ENCODE measurements around the gene JAZF1. TPM values are rescaled to one million over a fixed set of nuclear protein-coding genes. Genes with fewer than 3 reads are reported as not detected.

JAZF1 gene
- total and polyA plus RNA-seq, 8 donors, result 0.58 to 16.7 (median 7.2) TPM

- Histone ChIP-seq H3K4me3 (no peak overlapping the region), H3K27ac (peak overlapping the region in 2 of 5 donors; percentile 43 to 71), H3K36me3 (no peaks in the 10 kb centered on the region), H3K4me1 (peaks cover 6 to 49% (median 28%) of the 10 kb centered on the region in 4 donors), H3K9me3 (no peaks in the 10 kb centered on the region), H3K27me3 (no peaks in the 10 kb centered on the region)
- 89 to 94% (median 93%) methylated on average over 7 of the region's 7 CpGs for WGBS, 5 donors
- intact Hi-C loops (cut with DNase I; ENCODE audit: low total_unique reads), result no loop called here
- no peak for TF ChIP-seq POLR2A (IDR thresholded peaks at IDR 0.05)
- peak in 1 of 3 donors; percentile 16 for TF ChIP-seq POLR2AphosphoS5 (IDR thresholded peaks at IDR 0.05)
- TF ChIP-seq EP300 (IDR thresholded peaks at IDR 0.05), result no peak
- no peak for TF ChIP-seq CTCF (IDR thresholded peaks at IDR 0.05)
- no peak for DNase-seq
These were observed 115.3 kb downstream of the JAZF1 start for GRCh38 chr7:28065308-28065707.

GRCh38 chr7:28064437-28064836 is 116.2 kb downstream of the JAZF1 start:
- no peaks in the 10 kb centered on the region for H3K9me3 ChIP-seq
- no peak overlapping the region for H3K4me3 ChIP-seq
- no peaks in the 10 kb centered on the region for H3K36me3 ChIP-seq
- intact Hi-C loops (cut with DNase I; ENCODE audit: low total_unique reads), result no loop called here
- no peaks in the 10 kb centered on the region for H3K27me3 ChIP-seq
- peaks cover 6 to 40% (median 24%) of the 10 kb centered on the region in 4 donors for H3K4me1 ChIP-seq
- TF ChIP-seq POLR2A (IDR thresholded peaks at IDR 0.05) (no peak), CTCF (IDR thresholded peaks at IDR 0.05) (no peak), EP300 (IDR thresholded peaks at IDR 0.05) (no peak), POLR2AphosphoS5 (IDR thresholded peaks at IDR 0.05) (no peak)
- DNase-seq, result no peak
- peak overlapping the region in 1 of 5 donors; percentile 71 for H3K27ac ChIP-seq

GRCh38 chr7:28062197-28062991 is 118.2 kb downstream of the JAZF1 start:
- Histone ChIP-seq H3K27ac (no peak overlapping the region), H3K36me3 (no peaks in the 10 kb centered on the region), H3K9me3 (no peaks in the 10 kb centered on the region), H3K4me1 (peaks cover 5 to 33% (median 18%) of the 10 kb centered on the region in 4 donors), H3K4me3 (no peak overlapping the region), H3K27me3 (no peaks in the 10 kb centered on the region)
- DNase-seq, result peak; percentile 68 to 81
- intact Hi-C loops (cut with DNase I; ENCODE audit: low total_unique reads), result no loop called here
- TF ChIP-seq CTCF (IDR thresholded peaks at IDR 0.05) (peak in 5 of 7 experiments; percentile 26 to 52 (median 41)), POLR2AphosphoS5 (IDR thresholded peaks at IDR 0.05) (no peak)
- 60 to 66% (median 65%) methylated on average over 11 to 12 of the region's 12 CpGs for WGBS, 5 donors

GRCh38 chr7:28061824-28062196 is 118.8 kb downstream of the JAZF1 start:
- Histone ChIP-seq H3K27ac (no peak overlapping the region), H3K9me3 (no peaks in the 10 kb centered on the region), H3K4me1 (peaks cover 5 to 33% (median 18%) of the 10 kb centered on the region in 4 donors), H3K4me3 (no peak overlapping the region), H3K36me3 (no peaks in the 10 kb centered on the region), H3K27me3 (no peaks in the 10 kb centered on the region)
- intact Hi-C loops (cut with DNase I; ENCODE audit: low total_unique reads), result no loop called here
- TF ChIP-seq POLR2A (IDR thresholded peaks at IDR 0.05) (no peak), EP300 (IDR thresholded peaks at IDR 0.05) (no peak), CTCF (IDR thresholded peaks at IDR 0.05) (no peak), POLR2AphosphoS5 (IDR thresholded peaks at IDR 0.05) (no peak)
- 73 to 88% (median 85%) methylated on average over 4 of the region's 4 CpGs for WGBS, 5 donors
- DNase-seq, result no peak
